ENCODE measurements around the gene TUBB4B.

DNA sequence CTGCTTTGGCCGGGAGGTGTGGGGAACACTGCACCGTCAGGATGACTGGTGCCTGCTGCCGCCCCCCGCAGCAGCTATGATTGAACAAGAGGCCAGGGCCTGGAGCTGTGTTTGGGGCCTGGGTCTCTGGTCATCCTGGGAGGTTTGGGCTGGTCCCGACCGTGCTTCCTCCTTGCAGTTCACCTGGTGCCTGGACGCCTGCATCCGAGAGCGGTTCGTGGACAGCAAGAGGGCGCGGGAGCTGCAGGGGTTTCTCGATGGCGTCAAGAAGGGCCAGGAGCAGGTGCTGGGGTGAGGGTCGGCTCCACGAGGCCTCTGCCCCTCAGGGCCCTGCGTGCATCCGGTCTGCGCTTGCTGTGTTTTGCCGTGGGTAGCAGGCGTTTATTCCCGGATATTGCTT lies 23.0 kb downstream of the TUBB4B start:
- TF ChIP-seq SPI1 (IDR thresholded peaks at IDR 0.05; ENCODE audit: low read depth, low read length) (no peak), POLR2A (IDR thresholded peaks at IDR 0.05; ENCODE audit: low read depth, low read length) (no peak)
